ENCODE results near the gene AGXT2. TPM values are rescaled to one million over a fixed set of nuclear protein-coding genes. Genes with fewer than 3 reads are reported as not detected.

The AGXT2 gene
- total and polyA plus RNA-seq, 2 of the 13 experiments (the other 11 are each of a cell fraction or from before 2014, with no cell fraction given), result 0.04 to 0.13 TPM

DNA sequence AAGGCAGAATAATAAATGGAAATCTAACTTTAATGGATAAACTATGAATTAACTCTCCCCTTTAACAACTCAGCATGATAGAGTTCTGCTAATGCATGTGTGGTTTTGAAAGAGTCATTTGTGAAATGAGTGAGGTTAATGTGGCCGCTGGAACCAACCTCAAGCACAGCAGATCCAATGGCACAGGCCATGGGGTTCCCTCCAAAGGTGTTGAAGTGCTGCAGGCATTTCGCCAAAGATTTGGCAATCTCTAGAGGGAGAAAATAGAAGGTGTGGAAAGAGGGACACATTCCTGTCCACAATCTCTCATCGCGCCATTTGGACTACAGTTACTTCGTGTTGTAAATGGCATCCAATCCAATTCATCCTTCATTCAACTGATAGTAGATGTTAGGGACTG lies 35.0 kb downstream of the AGXT2 start:
- Histone ChIP-seq H4K20me1 (ENCODE audit: insufficient read depth, low read length) (no peaks in the 10 kb centered on the region), H3K27me3 (ENCODE audit: control insufficient read depth in 1 of 2, insufficient read depth in 2 of 2, low read length in 2 of 2) (no peaks in the 10 kb centered on the region), H3K4me1 (ENCODE audit: insufficient read depth, low read length) (no peaks in the 10 kb centered on the region), H3K9me3 (ENCODE audit: low read length) (no peaks in the 10 kb centered on the region), H3K36me3 (replicated peaks in 1 of 2; ENCODE audit: control insufficient read depth in 1 of 2, insufficient read depth in 2 of 2, low read length in 2 of 2) (no peaks in the 10 kb centered on the region), H3K27ac (ENCODE audit: extremely low read length, insufficient read depth, low read length) (no peak overlapping the region), H3K4me2 (ENCODE audit: low read depth, low read length) (no peak overlapping the region), H3K4me3 (replicated peaks in 1 of 3; ENCODE audit: insufficient read depth in 1 of 3, low read depth in 2 of 3, low read length in 3 of 3) (no peak overlapping the region), H2AFZ (ENCODE audit: low read length) (no peak overlapping the region), H3K79me2 (ENCODE audit: insufficient read depth, low read length) (no peaks in the 10 kb centered on the region), H3K9ac (ENCODE audit: insufficient read depth, low read depth, low read length) (no peak overlapping the region)
- BruUV-seq (replicated peaks), result no TSS peak
- intact Hi-C loops (cut with micrococcal nuclease; ENCODE audit: unreplicated experiment), result no loop called here
- no peak for ATAC-seq
- ChIA-PET CTCF (ENCODE audit: low intra/inter-chr PET ratio, low total read pairs) (no interaction called here), POLR2A (no interaction called here)
- 78% methylated on average over 5 of the region's 5 CpGs for WGBS (ENCODE audit: low lambda C conversion rate)
- in situ Hi-C loops (cut with HindIII; ENCODE audit: extremely low pct_ligation_motif_present, low pct_unique_long_range_greater_than_20kb), result no loop called here
- FAIRE-seq, result no peak
- DNase-seq (ENCODE audit: low spot score), result no peak
- TF ChIP-seq, protein P1, sequence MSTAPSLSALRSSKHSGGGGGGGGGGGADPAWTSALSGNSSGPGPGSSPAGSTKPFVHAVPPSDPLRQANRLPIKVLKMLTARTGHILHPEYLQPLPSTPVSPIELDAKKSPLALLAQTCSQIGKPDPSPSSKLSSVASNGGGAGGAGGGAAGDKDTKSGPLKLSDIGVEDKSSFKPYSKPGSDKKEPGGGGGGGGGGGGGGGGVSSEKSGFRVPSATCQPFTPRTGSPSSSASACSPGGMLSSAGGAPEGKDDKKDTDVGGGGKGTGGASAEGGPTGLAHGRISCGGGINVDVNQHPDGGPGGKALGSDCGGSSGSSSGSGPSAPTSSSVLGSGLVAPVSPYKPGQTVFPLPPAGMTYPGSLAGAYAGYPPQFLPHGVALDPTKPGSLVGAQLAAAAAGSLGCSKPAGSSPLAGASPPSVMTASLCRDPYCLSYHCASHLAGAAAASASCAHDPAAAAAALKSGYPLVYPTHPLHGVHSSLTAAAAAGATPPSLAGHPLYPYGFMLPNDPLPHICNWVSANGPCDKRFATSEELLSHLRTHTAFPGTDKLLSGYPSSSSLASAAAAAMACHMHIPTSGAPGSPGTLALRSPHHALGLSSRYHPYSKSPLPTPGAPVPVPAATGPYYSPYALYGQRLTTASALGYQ (CRISPR knock-in tag; IDR thresholded peaks at IDR 0.05), result no peak
- TF ChIP-seq, protein P2, sequence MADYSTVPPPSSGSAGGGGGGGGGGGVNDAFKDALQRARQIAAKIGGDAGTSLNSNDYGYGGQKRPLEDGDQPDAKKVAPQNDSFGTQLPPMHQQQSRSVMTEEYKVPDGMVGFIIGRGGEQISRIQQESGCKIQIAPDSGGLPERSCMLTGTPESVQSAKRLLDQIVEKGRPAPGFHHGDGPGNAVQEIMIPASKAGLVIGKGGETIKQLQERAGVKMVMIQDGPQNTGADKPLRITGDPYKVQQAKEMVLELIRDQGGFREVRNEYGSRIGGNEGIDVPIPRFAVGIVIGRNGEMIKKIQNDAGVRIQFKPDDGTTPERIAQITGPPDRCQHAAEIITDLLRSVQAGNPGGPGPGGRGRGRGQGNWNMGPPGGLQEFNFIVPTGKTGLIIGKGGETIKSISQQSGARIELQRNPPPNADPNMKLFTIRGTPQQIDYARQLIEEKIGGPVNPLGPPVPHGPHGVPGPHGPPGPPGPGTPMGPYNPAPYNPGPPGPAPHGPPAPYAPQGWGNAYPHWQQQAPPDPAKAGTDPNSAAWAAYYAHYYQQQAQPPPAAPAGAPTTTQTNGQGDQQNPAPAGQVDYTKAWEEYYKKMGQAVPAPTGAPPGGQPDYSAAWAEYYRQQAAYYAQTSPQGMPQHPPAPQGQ (CRISPR knock-in tag; IDR thresholded peaks at IDR 0.05; ENCODE audit: borderline replicate concordance), result no peak
- no peak for TF ChIP-seq ZSCAN9 (CRISPR knock-in tag; IDR thresholded peaks at IDR 0.05; ENCODE audit: borderline replicate concordance)
- TF ChIP-seq TARDBP (CRISPR knock-in tag; IDR thresholded peaks at IDR 0.05), result no peak
- no peak for TF ChIP-seq RFX1 (IDR thresholded peaks at IDR 0.05)
- TF ChIP-seq, protein P3, sequence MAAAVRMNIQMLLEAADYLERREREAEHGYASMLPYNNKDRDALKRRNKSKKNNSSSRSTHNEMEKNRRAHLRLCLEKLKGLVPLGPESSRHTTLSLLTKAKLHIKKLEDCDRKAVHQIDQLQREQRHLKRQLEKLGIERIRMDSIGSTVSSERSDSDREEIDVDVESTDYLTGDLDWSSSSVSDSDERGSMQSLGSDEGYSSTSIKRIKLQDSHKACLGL (CRISPR knock-in tag; IDR thresholded peaks at IDR 0.05), result no peak
- TF ChIP-seq, protein P4, sequence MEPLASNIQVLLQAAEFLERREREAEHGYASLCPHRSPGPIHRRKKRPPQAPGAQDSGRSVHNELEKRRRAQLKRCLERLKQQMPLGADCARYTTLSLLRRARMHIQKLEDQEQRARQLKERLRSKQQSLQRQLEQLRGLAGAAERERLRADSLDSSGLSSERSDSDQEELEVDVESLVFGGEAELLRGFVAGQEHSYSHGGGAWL (CRISPR knock-in tag; IDR thresholded peaks at IDR 0.05), result no peak
- TF ChIP-seq ZNF850 (CRISPR knock-in tag; conservative IDR thresholded peaks at IDR 0.05), result no peak
- TF ChIP-seq ZMYM4 (CRISPR knock-in tag; IDR thresholded peaks at IDR 0.05), result no peak
- TF ChIP-seq CHCHD3 (CRISPR knock-in tag; IDR thresholded peaks at IDR 0.05), result no peak
- TF ChIP-seq ZNF629 (CRISPR knock-in tag; conservative IDR thresholded peaks at IDR 0.05), result no peak
- no peak for TF ChIP-seq FOXA1 (IDR thresholded peaks at IDR 0.05)
- no peak for TF ChIP-seq FOXA1 (CRISPR knock-in tag; IDR thresholded peaks at IDR 0.05)
- no peak for TF ChIP-seq RBM39 (IDR thresholded peaks at IDR 0.05; ENCODE audit: low read depth, low read length, poor library complexity, severe bottlenecking)
- TF ChIP-seq ZBTB3 (CRISPR knock-in tag; IDR thresholded peaks at IDR 0.05; ENCODE audit: borderline replicate concordance, low read depth), result no peak
- no peak for TF ChIP-seq ELF1 (CRISPR knock-in tag; IDR thresholded peaks at IDR 0.05)
- no peak for TF ChIP-seq ZNF274 (CRISPR knock-in tag; IDR thresholded peaks at IDR 0.05)
- no peak for TF ChIP-seq ISL2 (CRISPR knock-in tag; IDR thresholded peaks at IDR 0.05)
- TF ChIP-seq ZNF256 (CRISPR knock-in tag; conservative IDR thresholded peaks at IDR 0.05), result no peak
- no peak for TF ChIP-seq KDM2A (CRISPR knock-in tag; IDR thresholded peaks at IDR 0.05; ENCODE audit: borderline replicate concordance, low read depth)
- no peak for TF ChIP-seq PAWR (CRISPR knock-in tag; IDR thresholded peaks at IDR 0.05; ENCODE audit: borderline replicate concordance)
